WTC11 (cell line): Measurements from ENCODE around the gene CCDC154. TPM values are rescaled to one million over a fixed set of nuclear protein-coding genes. Genes with fewer than 3 reads are reported as not detected.

ENCODE experiments used
- ATF2 ChIP-seq: sonication (generic); formaldehyde crosslinking; IDR thresholded peaks from 2 replicates; pipeline ENCODE4 v1.8.1; 2022; ENCODE audit warnings: low read depth, missing genetic modification reagents, borderline replicate concordance
- ATF6 ChIP-seq: sonication (generic); formaldehyde crosslinking; IDR thresholded peaks from 2 replicates; pipeline ENCODE4 v1.8.1; 2023; ENCODE audit warnings: mild to moderate bottlenecking, missing genetic modification reagents
- CDX4 ChIP-seq: fragments of 250-450 bp; sonication (Bioruptor Pico); IDR thresholded peaks from 2 replicates; pipeline ENCODE4 v1.9.0; 2021; ENCODE audit warnings: moderate library complexity, mild to moderate bottlenecking, inconsistent platforms, borderline replicate concordance
- CREB1 ChIP-seq: sonication (generic); formaldehyde crosslinking; IDR thresholded peaks from 2 replicates; pipeline ENCODE4 v1.8.0; 2023; ENCODE audit warnings: mild to moderate bottlenecking, missing genetic modification reagents
- CREM ChIP-seq: sonication (generic); formaldehyde crosslinking; IDR thresholded peaks from 2 replicates; pipeline ENCODE4 v1.8.1; 2022; ENCODE audit warnings: mild to moderate bottlenecking, missing genetic modification reagents, moderate library complexity
- CTCF ChIP-seq: fragments of 200-600 bp; IDR thresholded peaks from 2 replicates; pipeline ENCODE4 v1.8.0; 2022; ENCODE audit warnings: antibody characterized with exemption
- E2F5 ChIP-seq: sonication (generic); formaldehyde crosslinking; IDR thresholded peaks from 2 replicates; pipeline ENCODE4 v1.8.1; 2022; ENCODE audit warnings: mild to moderate bottlenecking, moderate library complexity, missing genetic modification reagents
- ESRRA ChIP-seq: sonication (generic); formaldehyde crosslinking; IDR thresholded peaks from 2 replicates; pipeline ENCODE4 v1.8.1; 2022; ENCODE audit warnings: mild to moderate bottlenecking, missing genetic modification reagents, borderline replicate concordance
- ETV6 ChIP-seq: sonication (generic); formaldehyde crosslinking; IDR thresholded peaks from 2 replicates; pipeline ENCODE4 v1.8.1; 2022; ENCODE audit warnings: mild to moderate bottlenecking, missing genetic modification reagents
- FOXP1 ChIP-seq: sonication (generic); formaldehyde crosslinking; IDR thresholded peaks from 2 replicates; pipeline ENCODE4 v1.8.0; 2022; ENCODE audit warnings: missing genetic modification reagents, mild to moderate bottlenecking, moderate library complexity, borderline replicate concordance
- JUN ChIP-seq: sonication (generic); formaldehyde crosslinking; IDR thresholded peaks from 2 replicates; pipeline ENCODE4 v1.8.0; 2023; ENCODE audit warnings: mild to moderate bottlenecking, missing genetic modification reagents
- MAX ChIP-seq: sonication (generic); formaldehyde crosslinking; IDR thresholded peaks from 2 replicates; pipeline ENCODE4 v1.8.0; 2022; ENCODE audit warnings: mild to moderate bottlenecking, missing genetic modification reagents
- NFATC4 ChIP-seq: fragments of 250-450 bp; sonication (Bioruptor Pico); IDR thresholded peaks from 2 replicates; pipeline ENCODE4 v1.9.0; 2021; ENCODE audit warnings: mild to moderate bottlenecking
- NR1H2 ChIP-seq: sonication (generic); formaldehyde crosslinking; IDR thresholded peaks from 2 replicates; pipeline ENCODE4 v1.9.0; 2021; ENCODE audit warnings: mild to moderate bottlenecking, moderate library complexity, missing genetic modification reagents
- NR3C1 ChIP-seq: sonication (generic); formaldehyde crosslinking; conservative IDR thresholded peaks from 2 replicates; pipeline ENCODE4 v1.8.1; 2023; ENCODE audit warnings: low read depth, mild to moderate bottlenecking, missing genetic modification reagents
- TEAD4 ChIP-seq: sonication (generic); formaldehyde crosslinking; IDR thresholded peaks from 2 replicates; pipeline ENCODE4 v1.8.0; 2022; ENCODE audit warnings: mild to moderate bottlenecking, missing genetic modification reagents
- ZNF121 ChIP-seq: sonication (generic); formaldehyde crosslinking; IDR thresholded peaks from 2 replicates; pipeline ENCODE4 v1.8.0; 2023; ENCODE audit warnings: missing genetic modification reagents
- ZNF219 ChIP-seq: sonication (generic); formaldehyde crosslinking; IDR thresholded peaks from 2 replicates; pipeline ENCODE4 v1.8.0; 2023; ENCODE audit warnings: missing genetic modification reagents, mild to moderate bottlenecking, borderline replicate concordance
- ZNF423 ChIP-seq: fragments of 250-450 bp; sonication (Bioruptor Pico); IDR thresholded peaks from 2 replicates; pipeline ENCODE4 v2.1.2; 2022; ENCODE audit warnings: mild to moderate bottlenecking, moderate library complexity
- total RNA-seq: library from RNA; stranded (reverse); gene quantifications from 3 replicates; pipeline ENCODE4 v1.2.3, GENCODE V29; 2021

Gene CCDC154
- total RNA-seq, 1 experiment from 2014 or later = 0.46 TPM

GRCh38 chr16:1474796-1475551 is 30.6 kb upstream of the CCDC154 start, which contains the start of gene CLCN7 (continued):
- peak; percentile 87 for TF ChIP-seq CREM (CRISPR knock-in tag)
- TF ChIP-seq ATF2 (CRISPR knock-in tag) = peak; percentile 82
- TF ChIP-seq MAX (CRISPR knock-in tag) = peak; percentile 95
- peak; percentile 85; the same call in 1 of the 2 replicates for TF ChIP-seq JUN
- TF ChIP-seq E2F5 = peak; percentile 91
- no peak for TF ChIP-seq NFATC4 (CRISPR knock-in tag)
- peak; percentile 91 for TF ChIP-seq CREB1 (CRISPR knock-in tag)
- peak; percentile 99 for TF ChIP-seq ETV6 (CRISPR knock-in tag)
- peak; percentile 94 for TF ChIP-seq ESRRA (CRISPR knock-in tag)
- no peak for TF ChIP-seq ZNF423 (CRISPR knock-in tag)
- no peak for TF ChIP-seq ATF6 (CRISPR knock-in tag)
- no peak for TF ChIP-seq CTCF
- peak; percentile 84 for TF ChIP-seq TEAD4 (CRISPR knock-in tag)
- TF ChIP-seq ZNF121 (CRISPR knock-in tag) = 0 out of 2 replicates have a peak, but pooled peaks have one; percentile 21
- peak; percentile 80 for TF ChIP-seq NR1H2
- TF ChIP-seq ZNF219 (CRISPR knock-in tag) = peak; percentile 66; the same call in 1 of the 2 replicates
- TF ChIP-seq FOXP1 (CRISPR knock-in tag) = peak; percentile 99
- TF ChIP-seq NR3C1 (CRISPR knock-in tag) = no peak; the same call in 1 of the 2 replicates
- no peak for TF ChIP-seq CDX4
